Heart left ventricle (tissue), 13 donors: Measurements from ENCODE around the gene SCLY.

Experiments
- CTCF ChIP-seq, 12 donors: fragments of 200-600 bp; sonication (generic) in 4 of 12; IDR thresholded peaks; one replicate each; pipeline versions ENCODE4 v1.5.0 to v1.8.0; 2018 to 2022; ENCODE audit warnings: antibody characterized with exemption in 12 of 12, mild to moderate bottlenecking in 5 of 12
- POLR2A ChIP-seq, 2 donors: fragments of 450-650 bp; IDR thresholded peaks; one replicate each; pipeline ENCODE4 v1.6.1; 2017; ENCODE audit warnings: antibody characterized with exemption in 2 of 2, mild to moderate bottlenecking in 2 of 2, moderate library complexity in 2 of 2
- donor health status: ischemic (EF 13 %, LVEDD 7.1; RV severe dilation, severe dysfunction).
- donor health status: DM: no; HTN: yes; CAD: no.
- donor health status: DM: no; HTN: no; CAD: no.
- donor health status: ischemic (EF 25% LVEDD 6.9; RV normal size, moderate dysfunction).
- donor health status: ischemic (EF 25% LVEDD 5.7; RV mildly dilated, moderate dysfunction).
- donor health status: ischemic (EF 35%, LVEDD 5.7; RV mildly dilated, moderate dysfunction).
- donor health status: nonischemic (EF 11% LVEDD 7.7; RV severe dilation, severe dysfunction).
- donor health status: DM: yes; HTN: yes; CAD: no.
- donor health status: PGD.
- donor health status: ischemic (EF 29% LVEDD 5.4; RV normal size, mild dysfunction).
- donor health status: nonischemic (EF 23%, LVEDD 6.1; RV moderate dilation, normal function).

GRCh38 chr2:238117199-238118154 lies 56.7 kb downstream of the SCLY start:
- no peak for TF ChIP-seq CTCF (IDR thresholded peaks at IDR 0.05)
- TF ChIP-seq POLR2A (IDR thresholded peaks at IDR 0.05), result no peak
